Measurements from ENCODE around the gene ITIH6.
"Not testable (repeated sequence)": the region's sequence is repeated elsewhere in the genome, so short reads cannot be mapped to it uniquely, and the experiment has no call there.

Gene ITIH6

DNA sequence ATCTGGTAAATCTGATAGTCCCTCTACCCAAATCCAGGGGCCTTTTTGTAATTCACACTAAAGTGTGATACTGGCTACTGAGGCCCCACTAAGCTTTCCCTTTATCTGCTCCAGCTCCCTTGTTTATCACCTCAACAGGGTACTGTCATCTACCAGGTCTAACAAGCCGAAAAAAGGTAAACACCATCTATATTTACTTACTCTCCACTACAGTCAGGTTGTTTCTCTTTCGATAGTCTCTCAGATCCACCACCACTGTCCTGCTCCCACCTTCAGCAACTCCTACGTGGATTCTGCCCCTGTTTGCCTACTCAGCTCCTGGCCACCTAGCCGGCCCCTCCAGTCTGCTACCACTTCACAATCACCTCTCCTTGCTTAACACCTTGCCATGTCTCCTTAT lies 3.3 kb downstream of the ITIH6 start:
- DNase-seq: no peak

DNA sequence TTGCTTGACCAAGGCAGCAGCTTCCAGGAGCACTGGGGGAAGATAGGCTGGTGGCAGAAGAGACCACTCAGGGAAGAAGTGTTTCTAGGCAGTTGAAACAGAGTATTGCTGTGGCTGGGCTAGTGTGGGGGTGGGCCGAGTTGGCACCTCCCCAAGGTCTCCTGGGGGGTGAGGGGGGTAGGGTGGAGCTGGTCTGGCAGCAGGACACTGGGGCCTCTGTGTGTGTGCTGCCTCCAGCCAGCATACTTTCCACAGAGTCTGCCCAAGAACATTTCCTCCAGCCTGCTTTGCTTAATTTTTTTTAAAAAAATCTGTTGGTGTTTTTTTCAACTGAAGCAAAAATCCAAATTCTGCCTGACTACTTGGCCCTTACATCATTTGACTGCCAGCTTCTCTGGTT lies 4.0 kb downstream of the ITIH6 start:
- DNase-seq: no peak

DNA sequence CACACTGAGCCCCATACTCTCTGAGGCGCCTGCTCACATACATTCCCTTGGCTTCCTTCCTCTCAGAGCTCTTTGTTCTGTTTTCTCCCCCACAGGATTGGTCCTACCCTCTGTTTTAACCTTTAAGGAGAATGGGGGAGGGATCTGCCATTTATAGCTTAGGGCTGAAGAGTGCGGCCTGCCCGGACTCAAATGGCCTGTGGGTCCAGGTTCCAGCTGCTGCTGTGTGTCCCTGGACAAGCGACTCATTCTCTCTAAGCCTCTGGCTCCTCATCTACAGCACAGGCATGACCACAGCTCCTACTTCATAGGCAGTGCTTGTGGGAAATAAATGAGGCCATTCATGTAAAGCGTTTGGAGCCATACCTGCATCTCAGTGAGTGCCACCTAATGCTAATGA lies 8.7 kb downstream of the ITIH6 start:
- DNase-seq: not testable (repeated sequence)

DNA sequence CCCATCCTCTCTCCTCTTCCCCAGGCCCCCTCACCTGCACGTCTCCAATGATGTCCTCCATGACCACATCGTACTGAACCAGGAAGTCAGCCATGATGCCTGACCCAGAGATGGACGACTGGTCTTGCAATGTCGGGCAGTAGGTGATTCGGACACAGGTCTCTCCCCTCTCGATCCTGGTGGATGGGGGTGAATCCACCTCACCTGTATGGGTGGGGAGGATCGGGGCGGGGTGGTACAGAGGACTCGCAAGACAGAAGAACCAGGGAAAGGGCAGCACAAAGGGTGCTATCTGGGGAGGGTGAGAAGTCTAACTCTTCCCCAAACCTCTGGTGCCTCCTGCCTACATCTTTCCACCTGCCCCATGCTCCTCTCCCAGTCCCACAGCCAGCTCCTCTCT lies 9.6 kb downstream of the ITIH6 start:
- no peak for DNase-seq

DNA sequence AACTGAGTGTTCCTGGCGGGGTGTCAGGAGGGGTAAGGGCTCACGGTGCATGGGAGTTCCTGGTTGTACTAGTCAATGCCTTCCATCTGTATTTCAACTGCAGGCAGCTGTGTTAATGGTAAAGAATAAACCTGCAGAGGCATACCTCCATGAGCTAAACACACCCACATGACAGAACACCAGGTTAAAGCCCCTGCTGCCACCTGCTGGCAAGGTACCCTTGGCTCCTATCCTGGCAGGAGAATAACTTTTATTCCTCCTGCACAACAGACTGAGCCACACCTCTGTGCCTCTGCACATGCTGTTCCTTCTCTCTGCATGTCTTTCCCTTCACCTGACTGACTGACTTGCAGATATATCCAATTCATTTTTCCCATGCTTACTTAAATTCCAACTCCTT lies 11.1 kb downstream of the ITIH6 start:
- no peak for DNase-seq

DNA sequence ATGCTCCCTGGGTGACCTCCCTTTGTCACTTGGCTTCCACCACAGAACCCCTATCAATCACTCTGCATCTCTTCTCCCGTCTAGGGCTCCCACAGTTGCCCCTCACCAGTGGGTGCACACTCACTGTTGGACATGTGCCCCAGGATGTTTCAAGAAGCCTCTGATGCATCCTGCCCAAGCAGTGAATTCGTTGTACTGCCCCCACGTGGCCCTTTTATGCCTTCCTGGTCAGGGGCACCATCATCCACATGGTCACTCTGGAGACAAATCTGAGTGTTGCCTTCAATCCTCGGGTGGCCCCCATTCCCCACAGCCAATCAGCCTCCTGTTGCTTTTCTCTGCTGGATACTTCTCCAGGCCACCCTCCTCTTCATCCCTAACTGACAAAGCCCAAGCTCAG lies 12.2 kb downstream of the ITIH6 start:
- no peak for DNase-seq

DNA sequence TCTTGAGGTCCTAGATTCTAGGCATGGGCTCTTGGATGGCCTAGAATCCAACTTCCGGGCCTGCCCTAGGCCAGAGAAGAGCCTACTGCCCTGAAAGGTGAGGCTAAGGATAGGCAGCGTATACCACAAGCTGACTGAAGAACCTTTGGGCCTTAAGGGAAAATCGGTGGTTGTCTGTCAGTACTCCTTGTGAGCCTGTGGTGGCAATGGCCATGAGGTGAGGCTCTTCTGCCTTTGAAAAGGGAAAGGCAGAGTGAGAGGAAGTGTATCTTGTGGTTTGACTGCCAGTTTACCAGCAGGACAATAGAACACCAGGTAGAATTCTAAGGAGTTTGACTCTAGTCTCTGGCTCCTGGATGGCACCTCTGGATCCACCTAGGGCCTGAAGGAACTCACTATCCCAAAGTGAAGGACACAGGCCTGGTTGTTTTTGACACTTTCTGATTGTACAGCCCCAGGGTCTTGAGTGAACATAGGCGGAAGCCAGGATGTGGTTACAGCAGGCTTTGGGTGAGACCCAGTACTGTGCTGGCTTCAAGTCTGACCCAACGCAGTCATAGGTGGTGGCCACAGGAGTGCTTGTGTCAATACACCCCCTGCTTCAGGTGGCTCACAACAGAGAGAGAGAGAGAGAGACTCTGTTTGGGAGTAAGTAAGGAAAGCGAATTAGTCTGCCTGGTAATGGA lies 20.9 kb downstream of the ITIH6 start:
- no peak for DNase-seq

DNA sequence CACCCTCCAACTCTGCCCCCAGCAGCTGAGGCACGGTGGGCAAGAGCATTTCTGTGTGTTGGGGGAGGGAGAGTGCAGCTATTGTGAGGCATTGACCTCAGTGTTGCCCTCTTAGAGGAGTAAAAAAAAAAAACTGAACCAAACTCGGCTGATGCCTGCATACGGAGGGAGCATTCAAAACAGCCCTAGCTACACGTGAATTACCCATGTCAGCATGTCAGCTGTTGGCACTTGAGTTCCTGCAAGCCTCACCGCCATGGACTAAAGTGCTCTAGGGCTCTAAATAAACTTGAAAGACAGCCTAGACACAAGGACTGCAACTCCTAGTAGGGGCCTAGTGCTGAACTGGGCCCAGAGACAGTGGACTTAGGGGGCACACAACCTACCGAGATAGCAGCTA lies 22.0 kb downstream of the ITIH6 start:
- no peak for DNase-seq

DNA sequence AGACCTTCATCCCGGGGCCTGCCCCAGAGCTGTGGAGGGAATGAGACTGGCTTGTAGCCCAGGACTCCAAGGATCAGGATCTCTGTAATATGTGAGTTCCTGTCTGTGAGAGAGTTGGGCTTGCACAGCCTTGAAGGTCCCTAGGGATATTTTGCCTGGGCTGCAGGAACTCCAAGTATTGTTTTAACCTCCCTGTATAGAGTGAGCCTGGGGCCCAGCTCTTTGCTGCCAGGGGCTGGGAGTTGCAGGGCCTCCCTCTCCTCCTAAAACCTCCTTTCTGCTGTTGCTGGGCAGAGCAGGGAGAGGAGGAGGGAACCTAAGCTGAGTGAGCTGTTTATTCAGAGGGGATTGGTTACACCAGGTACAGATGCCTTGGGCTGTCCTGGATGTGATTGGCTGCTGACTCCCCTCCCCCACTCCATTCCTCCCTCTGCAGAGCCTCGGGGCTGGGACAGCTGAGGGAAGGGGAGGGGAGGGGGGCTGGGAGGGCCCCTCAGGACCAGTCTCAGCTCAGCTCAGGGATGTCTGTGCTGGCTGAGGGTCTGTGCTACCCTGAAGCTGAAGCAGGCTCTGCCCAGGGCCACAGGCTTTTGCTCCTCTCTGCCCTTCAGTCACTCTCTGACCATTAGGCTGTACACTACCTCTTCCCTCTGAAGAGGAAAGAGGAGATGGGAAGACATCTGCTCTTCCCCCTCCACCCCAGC lies 23.5 kb downstream of the ITIH6 start:
- DNase-seq: not testable (repeated sequence)

DNA sequence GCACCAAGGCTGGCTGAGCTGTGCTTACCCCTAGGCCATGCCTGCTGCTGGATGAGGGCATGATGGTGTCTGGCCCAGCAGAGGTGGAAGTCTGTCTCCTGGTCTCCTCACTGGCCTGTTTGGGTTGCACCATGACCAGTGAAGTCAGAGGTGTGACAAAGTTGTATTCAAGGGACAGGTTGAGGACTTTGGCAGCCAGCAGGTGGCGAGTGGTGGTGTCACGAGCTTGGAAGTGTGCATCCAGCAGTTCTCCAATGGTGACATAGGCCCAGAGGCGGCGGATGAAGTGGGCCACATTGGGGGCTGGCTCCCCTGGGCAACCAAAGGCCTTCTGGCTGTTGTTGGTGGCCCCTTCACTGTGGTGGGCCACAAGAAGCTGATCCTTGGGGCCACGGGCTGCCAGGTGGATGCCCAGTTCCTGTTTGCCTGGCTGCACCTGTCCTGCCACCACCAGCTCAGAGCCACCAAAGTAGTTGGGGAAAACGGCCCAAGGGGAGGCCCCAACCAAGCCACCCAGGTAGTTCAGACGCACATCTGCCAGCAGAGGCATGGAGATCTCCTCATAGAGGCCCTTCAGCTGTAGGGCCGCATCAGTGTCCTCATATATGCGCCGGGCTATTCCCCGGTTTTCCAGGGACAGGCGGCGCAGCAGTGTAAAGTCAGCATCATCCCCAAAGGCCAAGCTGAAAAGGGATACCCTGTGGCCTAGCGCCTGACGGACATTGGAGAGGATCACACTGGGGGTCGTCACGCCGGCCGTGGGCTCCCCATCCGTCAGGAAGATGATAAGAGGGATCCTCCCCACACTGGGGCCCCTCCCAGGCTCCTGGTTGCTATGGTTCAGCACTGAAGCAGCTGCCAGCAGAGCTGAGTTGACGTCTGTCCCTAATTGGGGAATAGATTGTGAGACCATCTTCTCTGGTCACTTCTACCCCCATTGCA lies 39.7 kb downstream of the ITIH6 start:
- no peak for DNase-seq

DNA sequence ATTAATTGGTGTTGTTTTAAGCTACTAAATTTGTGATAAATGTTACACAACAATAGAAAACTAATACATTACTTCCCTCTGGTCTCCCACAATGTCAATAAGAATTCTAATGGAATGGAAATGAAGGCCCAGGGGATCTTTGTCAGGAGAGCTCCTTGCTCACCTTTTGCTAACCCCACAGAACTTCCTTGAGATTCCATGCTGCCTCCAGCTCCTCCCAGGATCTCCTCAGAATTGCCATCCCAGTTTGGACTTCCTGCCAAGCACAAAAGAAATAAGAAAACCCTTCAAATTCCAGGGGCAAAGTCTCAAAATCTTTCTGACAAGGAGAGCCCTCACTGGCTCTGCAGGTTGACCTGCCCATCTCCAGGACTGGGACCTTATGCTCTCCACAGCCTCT lies 43.2 kb downstream of the ITIH6 start:
- no peak for DNase-seq

DNA sequence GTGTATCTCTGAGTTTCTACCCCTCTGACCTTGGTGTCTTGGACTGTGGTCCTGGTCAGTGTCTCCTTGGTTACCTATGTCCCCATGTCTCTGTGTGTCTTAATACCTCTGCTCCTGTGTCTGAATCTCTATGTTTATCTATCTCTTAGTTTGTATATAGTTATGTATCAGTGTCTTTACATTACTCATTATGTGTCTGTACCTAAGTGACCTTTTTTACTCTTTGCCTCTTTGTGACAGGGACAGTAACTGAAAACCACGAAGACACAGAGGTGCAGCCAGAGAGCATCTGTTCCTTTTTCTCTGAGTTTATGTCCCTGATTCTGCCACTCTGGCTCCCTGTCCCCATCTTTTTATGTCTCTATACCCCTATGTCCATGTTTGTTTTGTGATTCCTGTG lies 49.4 kb downstream of the ITIH6 start:
- no peak for DNase-seq

DNA sequence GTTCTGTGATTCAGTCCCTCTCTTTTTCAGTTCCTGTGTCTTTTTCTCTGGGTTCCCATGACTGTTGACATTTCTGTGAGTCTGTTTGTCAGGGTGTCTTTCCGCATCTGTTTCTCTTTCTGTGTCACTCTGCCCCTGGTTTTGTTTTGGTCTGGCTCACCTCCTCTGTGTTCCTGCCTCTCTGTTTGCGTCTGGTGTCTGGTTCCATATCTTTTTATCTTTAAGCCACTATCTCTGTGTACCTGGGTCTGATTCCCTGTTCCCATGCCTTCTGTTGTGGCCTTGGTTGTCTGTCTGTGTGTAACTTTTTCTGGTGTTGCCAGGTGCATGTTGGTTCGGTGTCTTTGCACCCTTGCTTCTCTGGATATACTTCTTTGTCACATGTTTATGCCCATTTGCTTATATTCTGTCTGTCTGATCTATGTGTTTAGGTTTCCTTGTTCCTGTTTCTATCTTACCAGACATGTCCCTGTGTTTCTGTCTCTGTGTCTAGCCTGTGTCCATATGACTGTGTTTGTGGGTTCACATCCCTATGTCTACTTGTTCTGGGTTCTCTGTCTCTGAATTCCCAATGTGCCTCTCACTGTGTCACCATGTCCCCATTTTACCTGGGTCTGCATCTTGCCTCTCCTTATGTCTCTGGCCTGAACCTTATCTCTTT lies 50.2 kb downstream of the ITIH6 start:
- DNase-seq: no peak

DNA sequence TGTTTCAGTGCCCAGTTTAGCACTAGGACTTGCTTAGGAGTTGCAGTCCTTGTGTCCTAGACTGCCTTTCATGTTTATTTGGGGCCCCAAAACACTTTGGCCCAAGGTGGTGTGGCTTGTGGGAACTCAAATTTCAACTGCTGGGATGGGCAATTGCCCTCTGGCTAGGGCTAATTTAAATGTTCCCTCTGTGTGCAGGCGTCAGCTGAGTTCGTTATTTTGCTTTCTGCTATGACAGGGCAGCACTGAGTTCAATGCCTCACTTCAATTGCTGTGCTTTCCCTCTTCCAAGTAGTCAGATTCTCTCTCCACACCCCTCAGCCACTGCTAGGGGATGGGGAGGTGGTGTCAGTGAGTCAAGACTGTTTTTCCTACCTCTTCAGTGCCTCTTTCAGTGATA lies 51.1 kb downstream of the ITIH6 start:
- DNase-seq: no peak

DNA sequence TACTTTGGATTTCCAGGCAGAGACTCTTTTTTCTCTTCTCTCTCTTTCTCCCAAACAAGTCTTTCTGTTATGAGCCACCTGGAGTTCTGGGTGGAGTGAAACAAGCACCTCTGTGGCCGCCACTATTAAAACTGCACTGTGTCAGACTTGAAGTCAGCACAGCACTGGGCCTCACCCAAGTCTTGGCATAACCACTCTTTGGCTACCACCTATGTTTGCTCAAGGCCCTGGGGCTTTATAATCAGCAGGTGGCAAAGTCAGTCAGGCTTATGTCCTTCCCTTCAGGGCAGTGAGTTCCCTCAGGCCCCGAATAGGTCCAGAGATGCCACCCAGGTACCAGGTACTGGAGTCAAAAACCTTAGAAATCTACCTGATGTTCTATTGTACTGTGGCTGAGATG lies 52.4 kb downstream of the ITIH6 start:
- no peak for DNase-seq

DNA sequence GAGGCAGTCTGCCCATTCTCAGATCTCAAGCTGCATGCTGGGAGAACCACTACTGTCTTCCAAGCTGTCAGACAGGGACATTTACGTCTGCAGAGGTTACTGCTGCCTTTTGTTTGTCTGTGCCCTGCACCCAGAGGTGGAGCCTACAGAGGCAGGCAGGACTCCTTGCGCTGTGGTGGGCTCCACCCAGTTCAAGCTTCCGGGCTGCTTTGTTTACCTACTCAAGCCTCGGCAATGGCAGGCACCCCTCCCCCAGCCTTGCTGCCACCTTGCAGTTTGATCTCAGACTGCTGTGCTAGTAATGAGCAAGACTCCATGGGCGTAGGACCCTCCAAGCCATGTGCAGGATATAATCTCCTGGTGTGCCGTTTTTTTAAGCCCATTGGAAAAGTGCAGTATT lies 59.5 kb downstream of the ITIH6 start:
- not testable (repeated sequence) for DNase-seq

DNA sequence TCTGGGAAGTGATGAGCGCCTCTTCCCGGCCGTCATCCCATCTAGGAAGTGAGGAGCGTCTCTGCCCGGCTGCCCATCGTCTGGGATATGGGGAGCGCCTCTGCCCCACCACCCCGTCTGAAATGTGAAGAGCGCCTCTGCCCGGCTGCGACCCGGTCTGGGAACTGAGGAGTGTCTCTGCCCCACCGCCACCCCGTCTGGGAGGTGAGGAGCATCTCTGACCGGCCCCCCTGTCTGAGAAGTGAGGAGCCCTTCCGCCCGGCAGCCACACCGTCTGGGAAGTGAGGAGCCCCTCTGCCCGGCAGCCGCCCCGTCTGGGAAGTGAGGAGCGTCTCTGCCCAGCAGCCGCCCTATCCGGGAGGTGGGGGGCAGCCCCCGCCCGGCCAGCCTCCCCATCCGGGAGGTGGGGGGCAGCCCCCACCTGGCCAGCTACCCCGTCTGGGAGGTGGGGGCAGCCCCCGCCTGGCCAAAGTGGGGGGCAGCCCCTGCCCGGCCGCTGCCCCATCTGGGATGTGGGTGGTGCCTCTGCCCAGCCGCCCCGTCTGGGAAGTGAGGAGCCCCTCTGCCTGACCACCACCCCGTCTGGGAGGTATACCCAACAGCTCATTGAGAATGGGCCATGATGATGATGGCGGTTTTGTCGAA lies 61.6 kb downstream of the ITIH6 start:
- not testable (repeated sequence) for DNase-seq

DNA sequence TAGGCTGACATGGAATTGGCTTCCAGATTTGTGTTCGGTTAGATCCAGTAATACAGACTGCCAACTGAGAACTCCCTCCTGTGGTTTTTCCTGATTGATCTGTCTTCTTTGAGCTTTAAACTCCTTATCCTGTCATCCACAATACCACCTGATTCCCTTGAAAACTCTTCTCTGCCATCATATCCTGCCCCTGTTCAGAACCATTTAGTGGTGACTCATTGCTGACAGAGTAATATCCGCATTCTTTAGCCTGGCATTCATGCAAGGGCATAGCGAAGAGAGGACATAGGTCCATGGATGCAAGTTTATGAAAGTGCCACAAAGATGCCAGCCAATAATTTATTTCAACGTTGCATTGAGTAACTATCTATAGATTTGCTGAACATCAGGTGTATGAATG lies 76.6 kb downstream of the ITIH6 start:
- DNase-seq: no peak

DNA sequence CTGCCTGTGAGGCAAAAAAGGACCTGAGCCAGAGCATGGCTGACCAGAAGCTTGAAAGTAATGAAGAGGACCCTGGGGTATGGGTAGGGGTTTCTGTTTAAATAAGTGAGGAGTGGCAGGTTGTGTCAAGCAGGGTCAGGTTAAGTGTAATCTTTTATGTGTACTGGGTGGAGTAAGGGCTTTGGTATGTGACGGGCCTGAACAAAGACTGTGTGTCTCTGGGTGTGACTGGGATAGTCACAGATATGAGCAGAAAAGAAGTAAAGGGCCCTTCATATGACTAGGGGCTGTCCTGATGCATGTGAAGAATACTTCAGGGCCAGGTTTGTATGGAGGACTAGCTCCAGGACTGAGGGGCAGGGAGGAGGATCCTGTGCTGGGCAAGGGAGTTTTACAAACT lies 82.4 kb downstream of the ITIH6 start:
- DNase-seq: no peak

DNA sequence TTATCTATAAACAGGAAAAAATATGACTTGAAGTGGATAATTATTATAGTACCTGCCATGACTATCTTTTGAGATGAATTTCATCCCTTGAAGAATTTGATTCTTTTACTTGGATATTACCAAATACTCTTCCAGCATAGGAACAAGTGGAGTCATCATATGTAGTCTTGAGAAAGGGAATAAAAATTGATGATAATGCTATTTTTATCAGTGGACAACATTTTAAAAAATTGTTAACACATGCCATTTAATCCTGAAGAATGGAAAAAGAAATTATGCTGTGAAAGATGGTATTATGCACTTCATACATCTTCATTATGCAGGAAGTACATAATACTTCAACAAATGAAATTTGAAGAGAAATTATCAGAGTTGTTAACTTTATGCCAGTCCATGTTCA lies 83.6 kb downstream of the ITIH6 start:
- no peak for DNase-seq

DNA sequence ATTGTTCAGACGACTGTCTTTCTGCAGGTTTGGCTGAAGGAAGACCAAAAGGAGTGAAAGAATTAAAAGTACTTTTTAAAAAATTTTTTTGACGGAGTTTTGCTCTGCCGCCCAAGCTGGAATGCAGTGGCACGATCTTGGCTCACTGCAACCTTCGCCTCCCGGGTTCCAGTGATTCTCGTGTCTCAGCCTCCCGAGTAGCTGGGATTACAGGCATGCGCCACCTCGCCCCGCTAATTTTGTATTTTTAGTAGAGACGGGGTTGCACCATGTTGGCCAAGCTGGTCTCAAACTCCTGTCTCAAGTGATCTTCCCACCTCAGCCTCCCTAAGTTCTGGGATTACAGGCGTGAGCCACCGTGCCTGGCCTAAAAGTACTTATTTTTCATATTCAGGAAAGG lies 86.3 kb downstream of the ITIH6 start:
- no peak for DNase-seq

DNA sequence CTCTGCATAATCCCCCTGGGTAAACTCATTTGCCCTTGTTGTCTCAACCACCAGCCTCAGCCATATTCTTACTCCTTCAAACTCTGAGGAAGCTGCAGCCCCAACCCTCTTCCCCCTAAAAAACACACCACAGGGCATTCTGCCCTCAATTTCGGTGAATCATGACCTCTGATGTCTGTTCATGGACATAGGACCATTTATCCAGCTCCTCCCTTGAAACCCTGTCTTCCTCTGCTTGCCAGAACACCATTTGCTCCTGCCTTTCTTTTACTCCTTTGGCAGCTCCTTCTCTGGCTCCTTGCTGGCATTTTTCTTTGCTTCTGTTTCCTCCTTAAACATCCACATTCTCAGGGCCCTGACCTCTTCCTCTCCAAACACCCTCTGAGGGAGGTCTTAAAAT lies 87.1 kb downstream of the ITIH6 start:
- no peak for DNase-seq

DNA sequence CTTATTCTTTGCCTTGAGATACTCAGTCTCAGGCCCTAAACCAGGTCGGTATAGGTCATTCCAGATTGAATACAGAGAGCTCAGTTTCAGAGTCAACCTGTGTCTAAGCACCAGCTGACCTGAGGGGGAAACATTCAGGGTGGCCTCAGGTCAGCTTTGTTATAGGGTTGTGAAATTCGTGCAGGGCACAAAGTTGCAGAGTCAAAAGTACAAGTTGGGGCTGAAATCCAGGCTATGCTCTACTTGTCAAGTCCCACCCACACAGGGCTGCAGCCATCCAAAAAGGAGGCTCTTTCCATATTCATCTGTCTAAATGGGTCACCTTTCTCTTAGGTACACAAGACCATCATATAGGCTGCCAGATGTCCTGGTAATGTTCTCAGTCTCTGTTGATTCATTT lies 89.7 kb downstream of the ITIH6 start:
- DNase-seq: no peak
